HG03066 (cell line): ENCODE measurements around the gene ZNF662.

Experiments
- ATAC-seq: cut with Tn5 transposase; IDR thresholded peaks from one replicate; pipeline ENCODE4 v1.9.1; 2021; ENCODE audit warnings: low read depth; ENCODE audit not compliant: unreplicated experiment

ZNF662 gene

DNA sequence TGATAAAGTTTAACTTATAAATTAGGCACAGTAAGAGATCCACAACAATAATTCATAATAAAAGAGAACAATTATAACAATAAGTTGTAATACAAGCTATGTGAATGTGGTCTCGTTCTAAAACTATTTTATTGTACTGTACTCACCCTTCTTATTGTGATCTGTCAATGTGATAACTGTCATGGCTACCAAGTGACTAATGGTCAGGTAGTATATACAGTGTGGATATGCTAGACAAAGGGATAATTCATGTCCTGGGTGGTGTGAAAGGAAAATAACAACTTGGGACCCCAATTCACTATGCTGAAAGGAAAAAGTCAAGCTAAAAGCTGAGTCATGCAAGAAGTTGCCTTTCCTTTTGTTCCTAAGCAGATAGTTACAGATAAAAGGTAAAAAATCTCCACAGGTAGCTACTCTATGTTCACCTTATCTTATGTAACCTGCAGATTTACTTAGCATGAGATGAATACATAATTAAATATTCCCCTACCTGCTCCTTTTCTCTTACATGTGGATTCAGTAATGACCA, 19.6 kb upstream of the ZNF662 start:
- no peak for ATAC-seq

DNA sequence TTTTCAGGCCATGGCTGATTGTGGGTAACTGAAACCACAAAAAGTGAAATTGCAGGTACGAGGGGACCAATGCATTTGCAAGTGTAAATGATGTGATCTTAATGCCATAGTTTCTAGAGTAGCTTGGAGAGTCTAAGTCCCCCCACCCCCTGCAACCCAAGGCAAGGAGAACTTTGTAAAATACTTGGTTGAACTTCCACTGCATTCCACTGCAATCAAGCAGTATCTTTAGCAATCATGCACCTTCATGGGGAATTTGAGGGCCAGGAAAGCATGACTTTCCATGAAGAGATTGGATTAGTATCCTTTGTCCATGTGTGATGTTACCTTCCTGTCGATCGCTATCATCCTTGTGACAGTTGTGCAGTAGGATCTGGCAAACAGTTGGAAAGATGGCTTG, 18.9 kb upstream of the ZNF662 start:
- ATAC-seq, result no peak

DNA sequence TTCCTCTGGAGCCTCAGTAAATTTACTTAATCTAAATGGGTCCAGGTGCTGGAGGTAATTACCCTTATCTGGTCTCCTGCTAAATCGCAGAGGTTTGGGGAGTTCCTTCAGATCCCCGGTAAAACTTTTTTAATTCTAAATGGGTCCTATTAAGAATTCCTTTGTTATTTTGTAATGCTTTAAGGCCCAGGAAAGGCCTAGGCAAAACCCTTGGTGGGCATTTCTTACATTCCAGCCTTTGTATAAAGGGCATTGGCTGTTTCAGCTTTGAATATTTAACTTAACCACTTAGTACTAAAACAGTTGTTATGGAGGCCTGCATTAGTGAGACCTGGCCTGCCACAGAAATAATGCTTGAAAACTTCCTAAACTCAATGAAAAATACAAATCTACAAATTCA, 14.9 kb upstream of the ZNF662 start:
- ATAC-seq, result no peak

DNA sequence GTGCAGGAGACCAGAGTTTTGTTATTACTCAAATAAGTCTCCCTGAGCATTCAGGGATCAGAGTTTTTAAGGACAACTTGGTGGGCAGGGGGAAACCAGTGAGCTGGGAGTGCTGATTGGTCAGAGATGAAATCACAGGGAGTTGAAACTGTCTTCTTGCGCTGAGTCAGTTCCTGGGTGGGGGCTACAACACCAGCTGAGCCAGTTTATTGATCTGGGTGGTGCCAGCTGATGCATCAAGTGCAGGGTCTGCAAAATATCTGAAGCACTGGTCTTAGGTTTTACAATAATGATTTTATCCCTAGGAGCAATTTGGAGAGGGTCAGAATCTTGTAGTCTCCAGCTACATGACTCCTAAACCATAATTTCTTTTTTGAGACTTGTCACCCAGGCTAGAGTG, 13.8 kb upstream of the ZNF662 start:
- no peak for ATAC-seq

DNA sequence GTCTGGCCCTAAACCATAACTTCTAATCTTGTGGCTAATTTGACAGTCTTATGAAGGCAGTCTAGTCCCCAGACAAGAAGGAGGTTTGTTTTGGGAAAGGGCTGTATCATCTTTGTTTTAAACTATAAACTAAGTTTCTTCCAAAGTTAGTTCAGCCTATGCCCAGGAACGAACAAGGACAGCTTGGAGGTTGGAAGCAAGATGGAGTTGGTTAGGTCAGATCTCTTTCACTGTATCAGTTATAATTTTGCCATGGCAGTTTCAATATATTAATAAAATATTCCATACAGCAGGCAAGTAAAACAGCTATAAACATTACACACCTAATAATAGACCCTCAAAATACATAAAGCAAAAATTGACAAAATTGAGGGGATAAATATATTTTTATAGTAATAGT, 13.1 kb upstream of the ZNF662 start:
- no peak for ATAC-seq

DNA sequence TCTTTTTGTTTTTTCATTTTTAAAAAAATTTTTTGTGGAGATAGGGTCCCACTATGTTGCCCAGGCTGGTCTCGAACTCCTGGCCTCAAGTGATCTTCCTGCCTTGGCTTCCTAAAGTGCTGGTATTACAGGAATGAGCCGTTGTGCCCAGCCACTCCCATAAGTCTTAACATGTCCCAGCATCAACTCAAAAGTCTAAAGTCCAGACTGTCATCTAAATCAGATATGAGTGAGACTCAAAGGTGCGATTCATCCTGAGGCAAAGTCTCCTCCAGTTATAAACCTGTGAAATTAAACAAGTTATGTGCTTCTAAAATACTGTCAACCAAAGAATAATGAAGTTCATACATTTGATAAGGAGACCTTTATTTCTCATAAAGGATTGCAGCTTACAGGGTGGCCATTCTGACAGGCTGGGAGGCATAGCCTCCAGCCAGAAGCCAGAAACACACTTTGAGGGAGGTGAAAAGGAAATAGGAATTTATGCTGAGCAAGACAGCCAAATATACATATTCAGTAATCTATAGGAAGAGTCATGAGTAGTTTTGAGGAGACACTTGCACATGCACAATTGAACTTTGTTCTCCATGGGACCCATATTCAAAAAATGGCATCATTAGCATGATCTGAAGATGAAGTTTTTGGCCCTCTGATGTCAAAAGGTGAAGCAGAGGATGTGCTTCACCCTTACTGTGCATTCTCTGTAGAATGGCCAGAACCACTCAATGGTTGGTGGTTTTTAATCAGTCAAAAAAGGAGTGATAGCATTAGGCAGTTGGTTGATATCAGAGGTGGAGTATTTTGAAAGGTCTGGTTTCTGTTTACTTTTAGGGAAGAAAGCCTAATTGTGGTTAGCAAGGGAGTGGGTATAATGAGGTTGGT, 11.0 kb upstream of the ZNF662 start:
- no peak for ATAC-seq

DNA sequence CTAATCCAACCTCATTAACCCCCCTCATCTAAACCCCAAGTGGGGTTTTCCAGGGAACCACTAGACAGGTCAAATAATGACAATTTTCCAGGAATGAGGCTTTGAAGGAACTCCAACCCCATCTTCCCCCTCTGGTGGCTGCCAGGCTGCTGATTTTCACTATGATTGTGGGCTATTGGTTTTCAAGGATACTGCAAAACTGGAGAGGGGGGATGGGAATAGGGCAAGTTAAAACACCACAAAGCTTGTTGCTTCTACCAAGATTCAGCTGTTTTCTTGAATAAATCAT, 10.4 kb upstream of the ZNF662 start:
- ATAC-seq, result no peak

DNA sequence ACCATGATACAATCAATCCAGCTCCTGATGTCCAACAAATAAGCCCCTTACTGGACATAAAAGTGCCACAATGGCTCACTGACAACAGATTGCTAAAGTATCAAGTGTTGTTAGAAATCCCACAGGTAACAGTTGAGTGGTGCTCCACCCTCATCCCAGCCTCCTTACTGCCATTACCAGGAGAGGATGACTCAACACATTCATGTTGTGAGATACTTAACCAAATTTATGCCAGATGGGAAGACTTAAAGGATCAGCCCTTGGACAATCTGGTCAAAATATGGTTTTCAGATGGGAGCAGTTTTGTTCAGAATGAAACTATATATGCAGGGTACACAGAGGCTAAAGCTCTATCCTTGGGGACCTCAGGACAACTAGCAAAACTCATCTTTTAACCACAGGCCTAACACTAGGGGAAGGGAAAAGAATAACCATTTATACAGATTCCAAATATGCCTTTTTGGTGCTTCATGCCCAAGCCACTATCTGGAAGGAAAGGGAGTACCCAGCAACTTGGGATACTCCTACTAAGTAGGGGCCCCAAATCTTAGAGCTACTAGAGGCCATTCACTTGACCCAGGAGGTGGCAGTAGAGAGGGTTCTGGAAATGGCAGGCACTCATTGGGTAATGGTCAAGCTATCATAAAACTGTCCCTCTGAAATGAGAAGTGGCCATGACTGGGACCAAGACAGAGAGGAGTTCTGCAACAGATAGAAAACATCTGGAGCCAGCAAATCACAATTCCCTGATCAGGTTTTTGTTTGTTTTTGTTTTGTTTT, 6.9 kb upstream of the ZNF662 start:
- ATAC-seq, result no peak

DNA sequence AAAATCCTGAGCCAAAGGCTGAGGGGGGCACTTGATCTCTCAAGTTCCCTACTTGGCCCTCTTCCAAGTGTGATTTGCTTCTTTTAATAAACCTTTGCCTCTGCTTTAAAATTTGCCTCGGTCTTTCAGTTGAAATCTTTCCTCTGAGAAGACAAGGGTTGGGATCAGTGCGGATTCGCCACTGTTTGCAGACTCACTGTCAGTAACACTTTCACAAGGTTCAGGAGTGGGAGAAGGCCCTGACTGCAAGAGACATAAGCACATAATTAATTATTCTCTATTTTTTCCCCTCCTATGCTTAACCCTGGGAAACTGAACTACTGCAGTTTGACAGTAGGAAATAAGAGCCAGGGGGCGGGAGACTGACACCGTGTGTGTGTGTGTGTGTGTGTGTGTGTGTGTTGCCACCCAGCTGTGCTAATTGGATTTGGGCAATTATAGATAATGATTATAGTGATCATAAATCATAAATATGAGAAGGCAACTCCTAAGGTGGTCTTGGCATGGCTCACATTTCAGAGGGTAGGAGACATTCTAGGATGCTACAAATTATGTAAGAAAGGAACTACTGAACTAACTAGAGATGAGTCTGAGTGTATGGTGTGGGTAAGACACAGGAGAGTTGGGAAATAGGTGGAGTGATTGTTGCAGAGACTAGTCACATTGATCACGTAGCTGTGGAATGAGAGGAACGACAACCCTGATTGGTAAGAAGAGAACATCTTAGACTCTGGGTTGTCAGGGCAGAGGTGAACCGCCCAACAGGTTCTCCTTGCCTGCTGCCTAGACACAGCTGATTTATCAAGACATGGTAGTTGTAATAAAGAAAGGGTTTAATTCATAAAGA, 5.5 kb upstream of the ZNF662 start:
- no peak for ATAC-seq

DNA sequence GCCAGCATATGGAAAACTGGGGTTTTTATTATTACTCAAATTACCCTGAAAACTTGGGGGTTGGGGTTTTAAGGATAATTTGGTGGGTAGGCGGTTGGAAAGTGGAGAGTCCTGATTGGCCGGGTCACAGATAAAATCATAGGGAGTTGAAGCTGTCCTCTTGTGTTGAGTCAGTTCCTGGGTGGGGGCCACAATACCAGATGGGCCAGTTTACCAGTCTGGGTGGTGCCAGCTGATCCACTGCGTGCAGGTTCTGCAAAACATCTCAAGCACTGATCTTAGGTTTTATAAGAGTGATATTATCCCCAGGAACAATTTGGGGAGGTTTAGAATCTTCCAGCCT, 4.9 kb upstream of the ZNF662 start:
- ATAC-seq, result no peak

DNA sequence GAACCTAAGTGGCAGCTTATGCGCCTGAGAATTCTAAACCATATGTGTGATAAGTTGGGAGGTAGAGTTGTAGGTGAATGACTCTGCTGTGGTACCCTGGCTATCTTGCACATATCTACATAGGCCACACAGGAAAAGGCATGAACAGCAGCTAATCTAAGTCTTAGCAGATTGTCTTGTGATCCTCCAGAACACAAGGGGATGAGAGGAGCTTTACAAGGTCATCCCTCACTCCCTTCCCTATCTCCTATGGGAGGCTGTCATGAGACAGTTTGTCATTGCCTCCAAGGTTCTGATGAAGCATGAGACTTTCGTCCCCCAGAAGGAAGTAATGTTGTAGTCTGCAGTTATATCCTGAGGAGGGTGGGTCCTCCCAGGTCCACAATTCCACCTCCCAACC, 3.7 kb upstream of the ZNF662 start:
- no peak for ATAC-seq

DNA sequence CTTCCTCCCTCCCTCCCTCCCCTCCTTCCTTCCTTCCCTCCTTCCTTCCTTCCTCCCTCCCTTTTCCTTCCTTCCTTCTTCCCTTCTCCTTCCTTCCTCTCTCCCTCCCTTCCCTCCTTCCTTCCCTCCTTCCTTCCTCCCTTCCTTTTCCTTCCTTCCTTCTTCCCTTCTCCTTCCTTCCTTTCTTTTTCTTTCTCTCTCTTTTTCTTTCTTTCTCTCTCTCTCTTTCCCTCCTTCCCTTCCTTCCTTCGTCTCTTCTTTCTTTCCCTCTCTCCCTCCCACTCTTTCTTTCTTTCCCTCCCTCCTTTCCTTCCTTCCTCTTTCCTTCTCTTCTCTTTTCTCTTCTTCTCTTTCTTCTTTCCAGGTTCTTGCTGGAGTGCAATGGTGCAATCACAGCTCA, 1.9 kb upstream of the ZNF662 start:
- no peak for ATAC-seq

DNA sequence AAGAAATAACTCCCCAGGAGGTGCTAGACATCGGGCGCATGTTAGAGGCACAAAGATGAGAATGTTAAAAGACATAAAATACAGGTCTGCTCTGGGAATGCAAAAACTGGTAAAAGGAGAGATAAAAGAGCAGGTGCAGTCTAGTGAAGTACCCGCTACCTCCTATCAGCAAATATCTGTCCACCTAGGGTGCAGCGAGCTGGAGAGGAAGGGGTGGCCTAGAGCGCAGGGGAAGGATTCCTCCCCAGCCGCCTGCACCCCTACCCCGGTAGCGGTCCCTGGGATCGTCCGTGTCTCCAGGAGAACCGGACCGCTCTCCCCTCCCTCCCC, 237 bp upstream of the ZNF662 start:
- no peak for ATAC-seq

DNA sequence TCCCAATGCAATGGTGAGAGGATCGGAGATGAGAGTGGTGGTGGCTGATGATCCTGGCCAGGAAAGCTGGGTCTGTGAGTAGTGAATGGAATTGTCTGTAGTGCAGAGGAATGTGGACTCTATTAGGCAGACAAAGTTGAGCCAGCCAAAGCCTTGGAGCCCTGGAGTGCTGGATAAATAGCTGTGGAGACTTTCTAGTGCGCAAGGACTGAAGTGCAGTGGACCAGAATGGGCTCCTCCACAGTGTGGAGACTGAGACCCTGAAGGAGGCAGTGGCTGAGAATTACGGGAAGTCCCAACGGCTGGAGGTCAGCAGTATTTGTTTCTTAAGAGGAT, 874 bp downstream of the ZNF662 start:
- ATAC-seq, result no peak

DNA sequence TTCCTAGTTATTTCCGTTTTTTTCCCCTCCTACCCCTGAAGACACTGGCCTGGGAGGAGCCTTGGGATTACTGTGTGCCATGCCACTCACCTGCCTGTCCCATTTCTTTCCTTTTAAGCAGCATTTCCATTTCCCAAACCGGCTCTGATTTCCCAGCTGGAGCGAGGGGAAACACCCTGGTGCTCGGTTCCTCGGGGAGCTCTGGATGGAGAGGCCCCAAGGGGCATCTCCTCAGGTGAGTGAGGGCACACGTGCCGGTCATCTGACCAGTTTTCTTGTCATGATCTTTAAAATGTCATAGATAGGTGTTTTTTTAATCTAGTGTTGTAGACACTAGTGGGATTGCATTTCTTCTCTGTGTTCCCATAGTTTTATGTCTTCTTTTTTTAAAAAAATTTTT, 2.7 kb downstream of the ZNF662 start:
- ATAC-seq, result no peak

DNA sequence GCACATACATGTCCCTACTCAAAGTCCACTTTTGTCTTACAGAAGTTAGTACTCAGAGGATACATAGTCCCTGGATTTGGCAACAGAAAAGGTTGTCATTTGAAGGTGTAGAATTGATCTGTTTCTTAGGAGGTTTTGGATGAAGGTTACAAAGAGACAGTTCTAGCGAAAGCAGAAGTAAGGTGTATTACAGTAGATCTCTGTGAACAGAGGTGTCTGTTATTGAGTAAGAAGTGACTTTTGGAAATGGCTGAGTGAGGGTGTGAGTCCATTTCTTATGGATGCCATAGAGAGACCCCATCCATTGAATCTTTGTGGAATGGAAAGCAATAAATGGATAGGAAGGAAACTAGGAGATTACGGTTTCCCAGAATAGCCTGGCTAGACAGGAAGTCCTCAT, 5.6 kb downstream of the ZNF662 start:
- ATAC-seq, result no peak

DNA sequence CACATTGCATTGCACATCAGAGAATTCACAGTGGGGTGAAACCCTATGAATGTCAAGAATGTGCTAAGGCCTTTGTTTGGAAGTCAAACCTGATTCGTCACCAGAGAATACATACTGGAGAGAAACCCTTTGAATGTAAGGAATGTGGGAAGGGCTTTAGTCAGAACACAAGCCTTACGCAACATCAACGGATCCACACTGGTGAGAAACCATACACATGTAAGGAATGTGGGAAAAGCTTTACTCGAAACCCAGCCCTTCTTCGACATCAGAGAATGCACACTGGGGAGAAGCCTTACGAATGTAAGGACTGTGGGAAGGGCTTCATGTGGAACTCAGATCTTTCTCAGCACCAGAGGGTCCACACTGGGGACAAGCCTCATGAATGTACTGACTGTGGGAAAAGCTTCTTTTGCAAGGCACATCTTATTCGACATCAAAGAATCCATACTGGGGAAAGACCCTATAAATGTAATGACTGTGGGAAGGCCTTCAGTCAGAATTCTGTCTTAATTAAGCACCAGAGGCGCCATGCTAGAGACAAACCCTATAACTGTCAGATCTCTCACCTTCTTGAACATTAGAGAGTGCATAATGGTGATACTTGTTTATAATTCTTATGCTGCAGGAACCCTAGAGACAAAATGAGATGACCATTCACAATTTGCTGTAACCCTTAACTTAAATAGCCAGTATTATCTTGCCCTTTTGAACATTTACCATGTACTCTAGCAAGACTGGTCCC, 9.0 kb downstream of the ZNF662 start:
- ATAC-seq, result no peak

DNA sequence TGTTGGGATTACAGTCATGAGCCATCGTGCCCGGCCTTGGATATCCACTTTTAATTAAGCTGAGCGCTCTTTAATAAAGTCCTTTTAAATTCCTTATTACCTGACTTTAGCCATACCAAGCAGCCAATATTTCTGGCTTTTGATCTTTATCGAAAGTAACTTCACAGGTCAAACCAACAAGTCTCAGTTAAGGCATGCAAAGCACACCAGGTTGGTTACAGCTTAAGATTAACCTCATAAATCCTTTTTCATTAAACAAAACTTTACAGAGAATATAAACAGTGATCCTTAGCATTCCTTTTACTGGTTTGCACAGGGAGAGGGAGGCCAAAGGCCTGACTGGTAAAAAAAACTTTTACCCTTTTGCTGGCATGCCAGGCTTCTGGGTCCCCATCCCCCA, 17.7 kb downstream of the ZNF662 start:
- no peak for ATAC-seq

DNA sequence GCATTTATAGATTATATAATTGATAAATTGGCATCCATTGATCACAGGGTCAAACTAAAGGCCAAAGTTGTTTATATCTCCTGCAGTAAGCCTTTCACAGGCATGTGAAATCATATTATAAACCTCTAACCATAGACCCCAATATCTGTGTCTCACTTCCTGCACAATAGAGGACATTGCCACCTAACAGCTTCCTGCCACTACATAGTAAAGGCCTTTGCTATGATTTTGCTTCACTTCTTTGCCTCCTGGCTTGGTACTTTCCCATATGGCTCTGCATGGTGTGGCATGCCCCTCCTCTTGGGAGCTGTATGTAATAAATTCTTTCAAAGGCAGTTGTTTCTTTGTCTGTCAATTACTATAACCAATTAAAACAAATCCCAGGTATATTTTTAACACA, 20.4 kb downstream of the ZNF662 start:
- ATAC-seq, result no peak

DNA sequence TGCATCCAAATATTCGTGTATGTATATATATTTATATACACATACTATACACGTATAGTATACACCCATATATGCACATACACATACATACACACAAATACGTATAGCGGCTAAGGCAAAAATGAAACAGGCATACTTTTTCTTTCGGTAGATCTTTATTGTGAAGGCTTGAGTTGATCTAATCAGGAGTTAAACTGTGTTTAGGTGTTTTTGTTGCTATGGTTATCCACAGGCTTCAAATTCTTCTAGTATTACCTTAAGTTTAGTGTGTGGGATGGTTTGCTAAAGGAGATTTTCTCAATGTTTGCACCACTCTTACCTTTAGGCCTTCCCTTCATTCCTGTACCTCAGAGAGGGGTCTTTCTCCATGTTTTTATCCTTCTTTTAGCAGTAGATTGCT, 28.2 kb downstream of the ZNF662 start:
- no peak for ATAC-seq

DNA sequence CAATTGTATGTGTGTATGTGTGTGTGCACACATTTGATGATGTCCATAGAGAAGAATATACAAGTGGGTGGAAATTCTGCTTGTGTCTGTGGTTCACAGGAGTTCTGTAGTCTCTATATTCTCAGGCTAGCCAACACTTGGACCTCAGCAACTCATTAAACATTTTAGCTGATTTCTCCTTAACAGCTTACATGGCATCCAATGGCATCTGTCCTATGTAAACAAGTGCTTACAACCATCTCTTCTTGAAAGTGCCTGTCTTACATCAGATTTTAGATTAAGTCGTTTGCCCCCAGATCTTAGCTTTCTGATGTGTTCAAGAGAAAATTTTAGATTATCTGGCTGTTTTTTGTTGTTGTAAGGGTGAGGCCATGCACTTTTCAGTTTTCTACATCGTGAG, 29.0 kb downstream of the ZNF662 start:
- ATAC-seq, result no peak
